IPS DF 19.7 (cell line): ENCODE results near the gene ZNF683.
A peak's percentile ranks its signal among the peaks of the same experiment; 100 is the strongest.
"Not testable (repeated sequence)": the region's sequence is repeated elsewhere in the genome, so short reads cannot be mapped to it uniquely, and the experiment has no call there.

Experiments
- DNase-seq: peaks from one replicate; pipeline ENCODE4 v3.0.0-alpha.2; 2013; ENCODE audit warnings: low read depth, low spot score

Gene ZNF683

GRCh38 chr1:26372611-26373010, at the start of gene ZNF683:
Gene ZNF683, minus strand, starts transcription at chr1:26372750. Its CDS starts 4,179 bp downstream, at chr1:26368571.
- DNase-seq, result not testable (repeated sequence)

GRCh38 chr1:26419494-26419893, 46.9 kb upstream of the ZNF683 start:
- DNase-seq, result no peak

GRCh38 chr1:26418865-26419349, 46.4 kb upstream of the ZNF683 start:
- DNase-seq, result peak; percentile 96

- no peak for DNase-seq
Measured at GRCh38 chr1:26417111-26417759, 44.7 kb upstream of the ZNF683 start.

- DNase-seq, result no peak
Measured at GRCh38 chr1:26413031-26413430, 40.5 kb upstream of the ZNF683 start.

- no peak for DNase-seq
Measured at GRCh38 chr1:26412180-26412840, 39.8 kb upstream of the ZNF683 start.

GRCh38 chr1:26411624-26412074, 39.1 kb upstream of the ZNF683 start:
- no peak for DNase-seq

GRCh38 chr1:26410706-26411623, 38.4 kb upstream of the ZNF683 start, which contains the start of gene LIN28A:
Gene LIN28A, plus strand, starts transcription at chr1:26410817. Its CDS starts 75 bp downstream, at chr1:26410892.
- no peak for DNase-seq

GRCh38 chr1:26409191-26409807, 36.7 kb upstream of the ZNF683 start:
- DNase-seq, result no peak

GRCh38 chr1:26408604-26409003, 36.1 kb upstream of the ZNF683 start:
- DNase-seq, result no peak

GRCh38 chr1:26405281-26405915, 32.8 kb upstream of the ZNF683 start:
- no peak for DNase-seq

- no peak for DNase-seq
Measured at GRCh38 chr1:26404641-26405040, 32.1 kb upstream of the ZNF683 start.

- DNase-seq, result no peak
Measured at GRCh38 chr1:26403656-26404055, 31.1 kb upstream of the ZNF683 start.

- no peak for DNase-seq
Measured at GRCh38 chr1:26401891-26402290, 29.3 kb upstream of the ZNF683 start.

- DNase-seq, result no peak
Measured at GRCh38 chr1:26399034-26399433, 26.5 kb upstream of the ZNF683 start.

GRCh38 chr1:26395754-26396153, 23.2 kb upstream of the ZNF683 start:
- no peak for DNase-seq

GRCh38 chr1:26391450-26391849, 18.9 kb upstream of the ZNF683 start:
- no peak for DNase-seq

GRCh38 chr1:26389604-26390247, 17.2 kb upstream of the ZNF683 start:
- DNase-seq, result no peak

- DNase-seq, result no peak
Measured at GRCh38 chr1:26388791-26389445, 16.4 kb upstream of the ZNF683 start.

- no peak for DNase-seq
Measured at GRCh38 chr1:26387447-26387846, 14.9 kb upstream of the ZNF683 start.
